HepG2 (cell line): ENCODE data around the gene RPUSD4. TPM values are rescaled to one million over a fixed set of nuclear protein-coding genes. Genes with fewer than 3 reads are reported as not detected.

Experiments
- AFF4 ChIP-seq: sonication (generic); formaldehyde crosslinking; IDR thresholded peaks from 2 replicates; pipeline ENCODE4 v1.4.0; 2020; ENCODE audit warnings: missing genetic modification reagents
- CC2D1A ChIP-seq: sonication (generic); formaldehyde crosslinking; IDR thresholded peaks from 2 replicates; pipeline ENCODE4 v1.8.1; 2023; ENCODE audit warnings: mild to moderate bottlenecking, missing genetic modification reagents
- GPN1 ChIP-seq: sonication (generic); formaldehyde crosslinking; IDR thresholded peaks from 2 replicates; pipeline ENCODE4 v1.5.1; 2020; ENCODE audit warnings: missing genetic modification reagents, borderline replicate concordance
- IRF2 ChIP-seq: IDR thresholded peaks from 2 replicates; pipeline ENCODE4 v1.6.1; 2018; ENCODE audit warnings: missing genetic modification reagents, missing compliant biosample characterization
- MTF1 ChIP-seq: sonication (generic); formaldehyde crosslinking; IDR thresholded peaks from 2 replicates; pipeline ENCODE4 v1.5.0; 2020; ENCODE audit warnings: missing genetic modification reagents
- MYPOP ChIP-seq: sonication (generic); formaldehyde crosslinking; IDR thresholded peaks from 2 replicates; pipeline ENCODE4 v1.8.1; 2023; ENCODE audit warnings: mild to moderate bottlenecking, moderate library complexity, missing genetic modification reagents
- NFE2L2 ChIP-seq: fragments of 150-350 bp; IDR thresholded peaks from 2 replicates; pipeline ENCODE4 v1.6.1; 2014; ENCODE audit warnings: low read length
- ONECUT2 ChIP-seq: sonication (generic); formaldehyde crosslinking; IDR thresholded peaks from 2 replicates; pipeline ENCODE4 v1.4.0; 2020; ENCODE audit warnings: missing genetic modification reagents
- RFX3 ChIP-seq: IDR thresholded peaks from 2 replicates; pipeline ENCODE4 v1.6.1; 2016; ENCODE audit warnings: missing biosample characterization, missing genetic modification reagents
- SPEN ChIP-seq: sonication (generic); formaldehyde crosslinking; IDR thresholded peaks from 2 replicates; pipeline ENCODE4 v1.5.1; 2020; ENCODE audit warnings: low read depth, mild to moderate bottlenecking, missing genetic modification reagents
- THRA ChIP-seq: sonication (generic); formaldehyde crosslinking; IDR thresholded peaks from 2 replicates; pipeline ENCODE4 v1.4.0; 2020; ENCODE audit warnings: missing genetic modification reagents, borderline replicate concordance
- ZBTB4 ChIP-seq: sonication (generic); formaldehyde crosslinking; IDR thresholded peaks from 2 replicates; pipeline ENCODE4 v1.4.0; 2020; ENCODE audit warnings: missing genetic modification reagents, mild to moderate bottlenecking, borderline replicate concordance
- ZNF121 ChIP-seq: sonication (generic); formaldehyde crosslinking; IDR thresholded peaks from 2 replicates; pipeline ENCODE4 v1.5.0; 2020; ENCODE audit warnings: mild to moderate bottlenecking, missing genetic modification reagents
- ZNF138 ChIP-seq: sonication (generic); formaldehyde crosslinking; IDR thresholded peaks from 2 replicates; pipeline ENCODE4 v1.5.0; 2020; ENCODE audit warnings: mild to moderate bottlenecking, low read depth, missing genetic modification reagents
- ZNF446 ChIP-seq: sonication (generic); formaldehyde crosslinking; IDR thresholded peaks from 2 replicates; pipeline ENCODE4 v1.5.0; 2020; ENCODE audit warnings: mild to moderate bottlenecking, missing genetic modification reagents
- ZNF552 ChIP-seq: sonication (generic); formaldehyde crosslinking; IDR thresholded peaks from 2 replicates; pipeline ENCODE4 v1.9.0; 2022; ENCODE audit warnings: missing genetic modification reagents, mild to moderate bottlenecking, borderline replicate concordance
- ZNF556 ChIP-seq: sonication (generic); formaldehyde crosslinking; IDR thresholded peaks from 2 replicates; pipeline ENCODE4 v1.4.0; 2020; ENCODE audit warnings: mild to moderate bottlenecking, missing genetic modification reagents, borderline replicate concordance
- ZNF614 ChIP-seq: IDR thresholded peaks from 2 replicates; pipeline ENCODE4 v1.6.1; 2018; ENCODE audit warnings: missing biosample characterization, missing genetic modification reagents, inconsistent platforms, borderline replicate concordance
- ZNF740 ChIP-seq: sonication (generic); formaldehyde crosslinking; IDR thresholded peaks from 2 replicates; pipeline ENCODE4 v1.4.0; 2020; ENCODE audit warnings: missing genetic modification reagents
- ZNF772 ChIP-seq: sonication (generic); formaldehyde crosslinking; IDR thresholded peaks from 2 replicates; pipeline ENCODE4 v1.5.0; 2020; ENCODE audit warnings: mild to moderate bottlenecking, missing genetic modification reagents
- polyA plus RNA-seq, 8 experiments: library from polyadenylated mRNA; depleted of rRNA in 3 of 8; stranded (reverse) in 7 of 8; unstranded in 1 of 8; fragments of >200 nt; fragmentation: Illumina TruSeq in 4 of 8; extraction: Trizol in 4 of 8; gene quantifications; 2 replicates each; pipeline versions ENCODE4 v1.2.1 to v1.2.3, GENCODE V29; 2011 to 2016; ENCODE audit warnings: low read depth in 4 of 8, missing spikeins in 1 of 8, mixed read lengths in 1 of 8; ENCODE audit not compliant: insufficient read depth in 1 of 8
- total RNA-seq, 5 experiments: library from RNA; depleted of rRNA; stranded (reverse); fragments of >200 nt; fragmentation: Illumina TruSeq; extraction: Trizol; gene quantifications; 2 replicates each; pipeline ENCODE4 v1.2.3, GENCODE V29; 2016; ENCODE audit warnings: low read depth in 1 of 5

The RPUSD4 gene
- total and polyA plus RNA-seq, 2 of the 13 experiments (the other 11 are each of a cell fraction or from before 2014, with no cell fraction given) = 45.0 to 52.9 TPM

- TF ChIP-seq AFF4 (no peak), SPEN (CRISPR knock-in tag) (peak; percentile 77; the same call in 1 of the 2 replicates), IRF2 (peak; percentile 60; the same call in 1 of the 2 replicates), ZBTB4 (CRISPR knock-in tag) (0 out of 2 replicates have a peak, but pooled peaks have one; percentile 74), ZNF614 (0 out of 2 replicates have a peak, but pooled peaks have one; percentile 56), RFX3 (CRISPR knock-in tag) (no peak), NFE2L2 (no peak), ZNF446 (no peak), CC2D1A (no peak), ONECUT2 (CRISPR knock-in tag) (no peak), ZNF740 (CRISPR knock-in tag) (no peak), MTF1 (CRISPR knock-in tag) (no peak), ZNF556 (CRISPR knock-in tag) (no peak), ZNF121 (CRISPR knock-in tag) (no peak), ZNF552 (CRISPR knock-in tag) (no peak), MYPOP (CRISPR knock-in tag) (0 out of 2 replicates have a peak, but pooled peaks have one; percentile 53), GPN1 (no peak), THRA (CRISPR knock-in tag) (peak; percentile 89; the same call in 1 of the 2 replicates), ZNF772 (no peak), ZNF138 (CRISPR knock-in tag) (no peak)
These were observed 53.2 kb downstream of the RPUSD4 start (continued) for GRCh38 chr11:126158054-126158791.
